Measurements from ENCODE around the gene DEXI.
"Not testable (repeated sequence)": the region's sequence is repeated elsewhere in the genome, so short reads cannot be mapped to it uniquely, and the experiment has no call there.

The DEXI gene

DNA sequence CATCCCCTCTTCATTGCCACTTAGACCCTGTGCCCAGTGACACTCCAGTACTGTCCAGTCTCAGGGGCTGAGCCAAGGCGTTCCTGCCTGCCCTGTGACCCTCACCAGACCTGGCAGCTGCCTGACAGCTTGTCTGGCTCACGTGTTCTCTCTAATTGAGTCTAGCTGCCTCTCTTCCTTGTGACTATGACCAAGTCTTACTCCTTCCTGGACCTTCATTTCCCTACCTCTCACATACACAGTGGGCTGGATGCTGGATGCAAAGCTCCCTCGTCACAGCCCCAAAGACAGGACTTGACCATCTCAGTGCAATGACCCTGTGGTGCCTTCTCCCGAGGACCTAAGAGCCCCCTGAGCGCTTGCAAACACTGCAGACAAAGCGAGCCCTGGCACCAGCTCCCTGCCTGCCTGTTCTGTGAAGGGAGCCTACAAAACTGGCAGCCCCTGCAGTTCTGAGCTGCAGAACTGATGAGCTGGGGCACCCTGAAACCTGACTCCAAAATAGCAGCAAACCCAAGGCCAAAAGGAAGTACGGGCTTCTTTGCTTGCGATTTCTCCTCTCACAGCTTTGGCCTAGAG is 1.7 kb downstream of the DEXI start:
- DNase-seq: no peak

DNA sequence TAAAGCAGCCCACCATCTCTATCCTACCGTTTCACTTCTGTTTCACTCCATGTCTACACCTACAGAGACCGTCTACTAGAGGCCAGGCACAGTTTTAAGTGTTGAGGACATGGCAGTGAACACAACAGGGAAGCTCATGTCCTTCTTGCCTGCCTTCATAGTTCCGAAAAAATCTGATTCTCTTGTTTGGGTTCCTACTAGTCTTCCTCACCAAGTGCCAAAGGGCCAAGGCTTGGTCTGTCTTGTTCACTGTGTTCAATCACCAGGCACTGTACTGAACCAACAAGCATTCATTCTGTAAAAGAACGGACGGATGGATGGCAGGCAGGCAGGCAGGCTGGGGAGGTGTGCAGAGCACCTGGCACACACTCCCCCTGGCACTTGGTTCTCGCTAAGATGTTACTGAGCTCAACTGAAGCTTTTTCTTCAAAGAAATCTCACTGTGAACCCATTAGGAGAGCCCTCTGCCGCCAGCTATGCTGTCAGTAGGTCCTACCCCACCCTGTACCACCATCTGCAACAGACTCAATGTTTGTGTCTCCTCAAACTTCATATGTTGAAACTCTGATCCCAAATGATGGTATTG is 2.5 kb downstream of the DEXI start:
- DNase-seq: no peak

DNA sequence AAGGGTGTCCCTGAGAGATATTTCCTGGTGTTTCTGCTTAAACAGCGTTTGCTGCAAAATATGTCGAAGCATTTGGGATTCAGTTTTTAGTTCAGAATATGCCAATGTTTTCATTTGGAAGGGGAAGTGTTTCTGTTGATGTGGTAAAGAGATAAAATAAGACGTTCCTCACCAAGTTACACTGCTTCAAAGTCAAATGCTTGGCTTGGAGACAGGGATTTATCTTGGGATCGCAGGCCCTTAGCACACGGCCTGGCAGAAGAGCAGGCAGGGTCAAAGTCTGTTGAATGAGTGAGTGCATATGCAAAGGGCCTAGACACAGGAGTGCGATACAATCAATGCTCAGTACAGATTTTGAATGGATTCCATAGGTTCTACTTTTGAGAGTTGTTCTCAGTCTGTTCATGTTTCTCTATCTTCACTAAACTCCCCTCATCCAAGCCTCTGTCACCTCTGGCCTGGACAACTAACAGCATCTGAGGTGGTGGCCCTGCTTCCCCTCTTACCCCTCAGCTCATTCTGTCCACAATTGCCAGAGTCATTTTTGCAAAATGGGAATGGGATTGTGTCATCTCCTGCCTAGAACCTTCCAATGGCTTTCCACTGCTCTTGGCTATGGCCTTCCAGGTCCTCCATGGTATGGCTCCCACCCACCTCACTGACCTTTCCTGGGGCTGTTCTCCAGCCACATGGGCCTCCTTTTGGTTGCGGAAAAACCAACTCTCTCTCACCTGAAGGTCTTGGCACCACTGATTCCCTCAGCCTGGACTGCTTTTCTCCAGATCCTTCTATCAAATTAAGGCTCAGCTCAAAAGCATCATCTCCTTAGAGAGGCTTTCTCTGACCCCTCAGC is 3.2 kb downstream of the DEXI start:
- DNase-seq: no peak

DNA sequence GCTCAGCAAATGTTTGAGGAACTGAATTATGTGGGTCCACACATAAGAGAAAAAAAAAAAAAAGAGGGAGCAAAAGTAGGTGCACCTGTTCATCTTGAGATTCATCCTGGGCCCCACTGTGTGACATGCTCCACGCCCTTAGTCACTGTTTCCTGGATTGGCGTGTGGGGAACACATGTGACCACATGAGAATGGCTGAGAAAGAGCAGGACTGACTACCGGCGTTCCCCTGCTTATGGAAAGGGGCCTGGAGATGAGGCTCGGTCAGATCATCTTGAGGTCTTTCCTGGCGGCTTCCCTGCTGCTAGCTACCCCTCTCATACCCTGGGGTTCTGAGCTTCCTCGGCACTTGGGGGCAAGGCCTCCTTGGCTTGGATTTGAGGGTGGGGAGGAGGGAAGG is 3.9 kb downstream of the DEXI start:
- peak; percentile 35 for DNase-seq

DNA sequence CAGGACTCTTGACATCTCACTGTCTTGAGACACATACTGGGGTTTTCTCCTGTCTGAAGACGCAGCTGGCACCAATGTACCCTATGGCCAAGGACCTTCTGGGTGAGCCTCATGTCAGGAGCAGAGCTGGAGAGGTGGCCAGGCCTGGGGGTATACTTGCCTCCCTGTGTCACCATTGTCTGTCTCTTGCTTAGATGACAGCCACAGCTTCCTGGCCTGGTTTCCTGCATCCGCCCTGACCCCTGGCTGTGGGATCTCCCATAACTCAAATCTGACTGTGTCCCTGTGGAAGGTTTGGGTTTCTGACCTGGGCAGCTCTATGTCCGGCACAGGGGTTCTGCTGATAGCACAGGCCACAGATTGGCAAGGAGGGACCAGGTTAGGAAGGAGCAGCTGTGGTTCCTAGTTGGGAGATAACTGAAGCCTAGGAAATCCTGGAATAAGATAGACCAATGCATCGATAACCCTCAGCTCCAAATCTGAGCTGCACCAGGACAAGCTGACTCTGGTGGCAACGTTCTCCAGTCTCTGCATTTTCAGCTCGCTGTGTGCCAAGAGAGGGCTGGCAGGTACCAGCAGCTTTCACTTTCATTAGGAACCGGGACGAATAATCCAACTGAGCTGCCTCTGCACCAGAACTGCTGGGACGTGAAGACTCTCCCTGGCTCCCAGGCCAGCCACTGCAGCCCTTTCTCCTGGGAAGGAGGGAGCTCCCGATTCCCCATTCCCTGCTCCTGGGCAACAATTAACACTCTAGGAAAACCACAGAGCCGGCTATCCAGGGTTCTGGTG is 5.0 kb downstream of the DEXI start:
- no peak for DNase-seq

DNA sequence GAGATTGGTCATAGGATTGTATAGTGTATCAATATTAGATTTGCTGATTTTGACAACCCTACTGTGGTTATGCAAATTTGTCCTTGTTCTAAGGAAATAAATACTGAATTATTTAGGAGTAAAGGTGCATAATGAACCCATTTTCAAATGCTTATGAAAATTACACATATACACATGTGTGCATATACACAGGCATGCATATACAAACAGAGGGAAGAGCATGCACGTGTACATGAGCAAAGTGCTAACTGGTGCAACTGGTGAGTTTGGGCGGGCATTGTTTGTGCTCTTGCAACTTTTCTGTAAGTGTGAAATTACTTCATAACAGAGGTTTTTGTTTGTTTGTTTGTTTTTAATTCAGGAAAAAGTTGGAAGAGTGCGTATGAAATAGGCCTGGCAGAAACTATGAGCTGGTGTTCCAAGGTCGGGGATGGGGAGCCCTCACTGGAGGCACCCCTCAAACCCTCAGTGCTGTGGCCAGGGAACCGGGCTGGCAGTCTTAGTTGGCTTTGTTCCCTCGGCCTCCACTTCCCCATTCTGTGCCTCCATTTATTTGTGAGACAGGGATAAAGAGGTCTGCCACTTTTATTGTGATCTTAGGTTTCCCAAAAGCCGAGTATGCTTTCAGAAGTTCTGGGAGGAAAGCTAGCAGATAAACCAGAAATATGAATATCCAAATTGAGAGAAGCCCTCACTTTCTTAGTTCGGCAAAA is 5.8 kb downstream of the DEXI start:
- DNase-seq: no peak

DNA sequence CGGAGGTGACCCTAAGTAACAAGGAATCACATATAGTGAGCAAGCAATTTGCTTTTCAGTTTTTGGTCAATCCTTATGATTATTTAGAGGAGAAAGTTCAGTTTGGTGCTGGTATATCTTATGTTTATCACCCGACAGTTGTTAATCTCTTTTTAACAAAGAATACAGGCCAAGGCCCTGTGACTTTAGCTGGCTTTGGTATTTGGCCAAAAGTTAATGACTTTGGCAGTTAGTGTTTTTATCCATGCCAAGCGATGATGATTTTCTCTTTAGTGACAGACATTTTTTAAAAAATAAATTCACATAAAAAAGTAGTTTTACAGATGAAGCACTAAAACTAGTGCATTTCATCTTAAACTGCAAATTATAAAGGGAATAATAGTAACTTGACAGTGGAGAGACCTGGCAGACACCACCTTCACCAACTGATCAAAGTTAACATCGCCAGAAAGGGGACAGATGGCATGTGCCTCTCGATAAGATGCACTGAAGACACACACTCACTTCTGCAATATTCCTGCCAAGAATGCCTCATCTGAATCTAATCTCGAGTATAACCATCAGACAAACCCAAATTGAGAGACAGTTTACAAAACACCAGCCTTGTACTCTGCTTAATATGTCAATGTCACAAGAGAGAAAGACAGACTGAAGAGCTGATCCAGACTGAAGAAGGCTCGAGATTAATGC is 6.9 kb downstream of the DEXI start:
- no peak for DNase-seq

DNA sequence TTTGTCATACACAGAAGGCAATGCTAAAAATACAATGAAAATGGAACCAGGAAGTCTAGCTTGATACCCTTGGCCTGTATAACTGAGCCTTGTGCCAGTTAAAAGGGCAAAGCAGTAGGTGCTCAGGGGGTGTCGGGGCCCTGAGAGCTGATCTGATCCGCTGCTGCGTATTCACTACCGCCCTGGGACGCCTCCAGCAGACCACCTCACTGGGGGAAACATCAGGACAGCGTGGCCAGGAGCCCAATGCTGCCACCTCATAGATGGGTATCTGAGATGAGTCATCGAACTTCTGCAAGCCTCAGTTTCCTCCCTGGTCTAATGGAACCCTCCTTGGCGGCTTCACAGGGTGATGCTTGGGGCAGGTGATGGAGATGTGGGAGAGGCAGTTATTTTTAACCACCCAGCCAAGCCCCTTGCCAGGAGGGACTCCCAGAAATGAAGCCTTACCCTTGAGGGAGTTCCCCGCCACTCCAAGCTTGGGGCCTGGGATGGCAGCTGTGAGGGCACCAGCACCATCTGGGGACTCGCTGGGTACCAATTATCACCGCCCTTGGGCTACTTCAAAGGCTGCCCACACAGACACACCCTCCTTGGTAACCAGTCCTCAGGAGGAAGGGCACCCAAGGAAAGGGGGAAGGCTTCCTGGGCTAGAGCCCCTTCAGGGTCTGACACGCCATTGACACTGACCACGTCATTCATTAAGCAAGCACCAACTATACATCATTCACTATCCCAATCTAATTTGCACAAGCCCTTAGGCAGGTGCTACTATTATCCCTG is 7.8 kb downstream of the DEXI start:
- DNase-seq: no peak

DNA sequence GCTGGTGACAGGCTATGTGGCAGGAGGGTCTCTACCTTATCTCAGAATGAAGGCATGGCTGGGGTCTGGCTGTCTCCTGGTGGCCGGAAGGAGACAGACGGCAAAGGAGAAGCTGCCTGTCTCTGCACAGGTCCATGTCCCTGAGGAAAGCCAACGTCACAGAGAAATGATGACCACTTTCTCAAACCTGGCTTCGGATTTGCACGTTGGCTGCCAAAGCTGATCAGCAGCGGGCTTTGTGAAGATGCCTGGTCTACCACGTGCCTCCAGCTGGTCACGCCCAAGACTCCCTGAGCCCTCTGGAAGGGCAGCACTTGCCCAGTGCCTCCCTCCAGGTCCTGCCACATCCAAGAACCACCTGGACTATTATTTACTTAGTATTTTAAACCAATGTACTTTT is 8.4 kb downstream of the DEXI start:
- no peak for DNase-seq

DNA sequence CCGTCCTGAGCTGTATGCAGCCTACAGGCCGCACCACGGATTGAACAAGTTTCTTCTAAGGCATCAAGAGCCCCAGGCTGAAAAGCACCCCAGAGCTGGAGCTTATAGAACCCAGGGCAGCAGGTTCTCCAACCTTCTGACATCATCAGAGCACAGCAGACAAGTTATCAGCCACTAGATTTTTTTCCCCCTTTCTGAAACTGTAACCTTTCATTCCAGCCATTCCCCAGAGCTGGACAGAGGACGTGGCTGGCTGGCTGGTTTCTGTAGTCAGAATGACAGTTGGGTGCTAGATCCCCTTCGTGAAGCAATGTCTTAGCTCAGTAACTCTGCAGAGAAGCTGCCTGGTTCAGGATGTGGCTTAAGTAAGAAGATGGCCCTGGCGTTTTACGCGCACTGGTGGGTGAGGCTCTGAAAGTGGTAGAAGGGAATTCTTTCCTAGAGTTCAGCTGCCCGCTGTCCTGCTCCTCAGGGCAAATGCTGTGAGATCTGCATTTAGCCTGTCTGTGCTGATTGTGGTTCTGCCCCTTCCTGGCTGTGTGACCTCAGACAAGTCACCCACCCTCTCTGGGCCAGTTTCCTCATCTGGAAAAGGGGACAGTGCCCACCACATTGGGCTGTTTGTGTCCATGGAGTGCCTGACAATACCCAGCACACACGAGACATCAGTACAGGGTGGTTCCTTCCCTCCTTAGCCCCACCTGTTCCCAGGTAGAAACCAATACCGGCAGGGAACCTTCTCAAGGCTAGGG is 9.1 kb downstream of the DEXI start:
- no peak for DNase-seq

DNA sequence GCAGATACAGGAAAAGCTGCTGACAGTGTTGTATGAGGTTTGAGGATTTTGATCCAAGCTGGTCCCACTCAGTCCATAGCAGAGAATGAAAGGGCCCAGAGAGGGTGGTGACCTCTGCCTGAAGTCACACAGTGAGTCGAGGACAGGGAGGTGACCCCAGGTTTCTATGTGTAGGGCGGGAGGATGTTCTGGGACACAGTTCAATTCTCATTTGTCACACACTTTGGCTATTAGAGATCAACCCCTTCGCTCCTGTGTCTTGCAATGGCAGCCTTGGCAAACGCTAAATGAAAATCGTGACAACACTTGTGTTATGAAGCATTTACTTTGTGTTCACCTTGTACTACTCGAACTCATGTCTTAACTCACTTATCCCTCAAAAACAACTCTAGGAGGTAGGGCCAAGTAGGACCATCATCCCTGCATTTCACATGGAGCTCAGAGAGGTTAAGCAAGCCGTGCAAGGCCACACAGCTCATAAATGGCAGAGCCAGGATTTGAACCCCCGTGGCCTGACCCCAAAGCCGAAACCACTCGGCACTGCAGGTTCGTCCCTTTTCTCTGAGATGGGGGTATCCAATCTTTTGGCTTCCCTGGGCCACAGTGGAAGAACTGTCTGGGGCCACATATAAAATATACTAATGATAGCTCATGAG is 10.2 kb downstream of the DEXI start:
- no peak for DNase-seq

DNA sequence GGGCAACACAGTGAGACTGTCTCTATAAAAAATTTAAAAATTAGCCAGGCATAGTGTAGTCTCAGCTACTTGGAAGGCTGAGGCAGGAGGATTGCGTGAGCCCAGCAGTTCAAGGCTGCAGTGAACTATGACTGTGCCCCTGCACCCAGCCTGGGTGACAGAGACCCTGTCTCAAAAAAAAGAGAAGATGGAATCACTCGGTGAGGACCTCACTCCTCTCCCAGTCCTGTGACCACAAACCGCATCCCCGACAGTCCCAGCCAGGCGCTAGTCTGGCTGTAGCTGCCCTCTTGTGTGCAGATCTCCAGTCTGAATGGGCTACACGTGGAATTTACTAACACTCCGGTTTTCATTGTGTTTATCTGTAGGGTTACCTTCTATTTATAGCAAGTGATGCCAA is 11.1 kb downstream of the DEXI start:
- DNase-seq: no peak

DNA sequence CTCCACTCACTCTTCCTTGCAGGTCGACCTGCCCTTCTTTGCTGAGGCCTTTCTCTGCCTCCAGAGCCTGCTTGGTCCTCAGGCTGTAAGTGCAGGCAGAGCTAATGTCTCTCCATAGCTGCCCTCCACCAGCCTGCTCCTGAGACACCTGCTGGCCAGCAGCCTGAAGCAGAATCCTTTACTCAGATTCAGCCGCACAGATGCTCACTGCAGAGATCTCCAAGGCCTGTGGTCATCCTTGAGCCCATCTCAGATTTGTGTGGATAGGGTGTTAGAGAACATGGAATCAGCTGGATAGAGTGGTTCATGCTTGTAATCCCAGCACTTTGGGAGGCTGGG is 11.5 kb downstream of the DEXI start:
- DNase-seq: no peak

DNA sequence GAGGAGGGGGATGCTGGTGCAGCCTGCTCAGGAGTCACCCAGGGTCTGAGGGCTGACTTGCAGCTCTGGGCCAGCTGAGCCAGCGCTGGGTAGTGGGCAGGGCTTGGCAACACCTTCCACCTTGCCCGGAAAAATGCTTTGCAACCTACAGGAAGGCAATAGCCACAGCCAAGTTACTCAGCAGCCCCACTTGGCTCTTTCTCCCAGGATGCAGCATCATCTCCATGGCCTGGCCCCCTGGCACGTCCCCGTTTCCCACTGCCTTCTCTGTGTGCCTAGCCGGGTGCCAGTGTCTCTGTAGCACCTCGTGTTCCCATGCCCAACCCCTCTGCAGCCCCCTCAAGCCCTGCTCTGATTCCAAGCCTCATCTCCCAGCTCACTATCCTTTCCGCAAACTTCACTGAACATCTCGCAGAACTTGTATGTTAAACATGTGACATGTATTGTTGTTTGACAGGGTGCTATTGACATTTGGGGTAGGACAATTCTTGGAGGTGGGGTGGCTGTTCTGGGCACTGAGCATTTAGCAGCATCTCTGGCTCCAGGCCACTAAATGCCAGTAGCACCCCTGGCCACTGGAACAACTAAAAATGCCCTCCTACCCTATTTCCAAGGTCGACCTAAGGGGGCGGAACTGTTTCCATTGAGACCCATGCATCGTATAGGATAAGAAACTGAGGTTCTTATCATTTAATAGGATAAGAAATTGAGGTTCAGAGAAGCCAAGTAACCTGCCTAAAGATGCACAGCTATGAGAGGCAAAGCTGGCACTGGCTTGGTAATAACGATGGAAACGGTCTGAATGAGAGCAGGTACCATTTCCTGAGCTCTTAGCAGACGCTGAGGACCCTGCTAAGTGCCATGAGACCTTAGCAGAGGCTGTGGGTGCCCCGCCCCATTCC is 12.2 kb downstream of the DEXI start:
- no peak for DNase-seq

DNA sequence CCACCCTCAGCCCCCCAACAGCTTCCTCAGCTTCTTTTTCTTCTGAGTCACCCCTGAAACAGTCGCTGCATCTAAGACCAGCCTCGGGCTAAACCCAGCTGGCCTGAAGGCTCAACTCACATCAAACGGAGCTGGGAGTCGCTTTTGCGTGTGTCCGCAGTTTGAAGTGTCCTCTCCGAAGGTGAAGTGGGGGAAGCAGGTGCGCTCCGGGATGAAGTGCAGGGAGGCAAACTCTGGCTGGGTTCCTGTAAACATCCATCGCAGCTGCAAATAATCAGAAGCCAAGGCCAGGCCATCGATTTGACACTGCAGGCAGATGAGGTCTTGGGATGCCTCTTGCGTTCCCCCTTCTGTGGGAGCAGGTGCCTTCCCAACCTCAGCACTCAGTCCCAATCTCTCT is 13.2 kb downstream of the DEXI start:
- not testable (repeated sequence) for DNase-seq

DNA sequence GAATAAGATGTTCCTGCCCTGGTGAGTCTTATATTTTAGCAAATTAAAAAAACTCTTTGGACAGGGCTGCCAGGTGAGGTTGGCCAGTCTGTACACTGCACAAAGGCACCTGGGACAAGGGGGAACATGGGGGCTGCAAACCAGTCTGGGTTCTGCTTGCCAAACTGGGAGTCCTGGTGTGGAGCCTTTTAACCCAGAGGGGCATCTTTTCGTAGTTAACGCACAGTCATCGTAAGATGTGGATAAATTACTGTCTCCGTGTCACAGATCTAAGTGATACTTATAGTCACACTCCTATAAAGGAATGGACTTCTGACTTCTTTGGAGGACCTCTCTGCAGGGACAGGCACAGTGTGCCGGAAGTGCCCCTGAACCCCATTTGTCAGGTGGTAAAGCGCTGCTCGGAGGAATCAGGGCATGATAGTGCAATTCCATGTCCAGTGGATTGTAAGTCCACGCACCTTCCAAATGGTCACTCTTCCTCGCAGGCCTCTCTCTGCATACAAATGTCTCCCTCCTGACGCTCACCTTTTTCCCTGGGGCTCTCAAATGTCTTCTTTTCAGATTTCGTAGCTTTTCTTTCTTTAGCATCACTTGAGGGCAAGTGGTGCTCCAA is 14.7 kb downstream of the DEXI start:
- DNase-seq: no peak

DNA sequence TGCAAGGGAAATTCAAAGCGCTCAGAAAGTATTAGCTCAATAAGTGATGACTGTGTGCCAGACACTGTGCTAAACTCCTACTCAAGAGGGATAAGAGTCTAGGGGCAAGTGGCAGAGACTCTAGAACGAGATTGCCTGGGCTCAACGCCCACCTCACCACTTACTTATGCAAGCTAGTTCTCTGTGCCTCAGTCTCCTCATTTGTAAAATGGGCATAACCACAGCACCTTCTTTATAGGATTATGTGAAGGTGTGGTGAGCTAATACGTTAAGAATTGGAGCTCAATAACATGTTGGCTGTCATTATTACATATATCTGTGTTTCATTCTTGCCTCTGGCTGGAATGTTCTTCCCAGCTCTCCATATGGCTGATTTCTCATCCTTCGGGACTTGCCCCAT is 15.4 kb downstream of the DEXI start:
- DNase-seq: no peak

DNA sequence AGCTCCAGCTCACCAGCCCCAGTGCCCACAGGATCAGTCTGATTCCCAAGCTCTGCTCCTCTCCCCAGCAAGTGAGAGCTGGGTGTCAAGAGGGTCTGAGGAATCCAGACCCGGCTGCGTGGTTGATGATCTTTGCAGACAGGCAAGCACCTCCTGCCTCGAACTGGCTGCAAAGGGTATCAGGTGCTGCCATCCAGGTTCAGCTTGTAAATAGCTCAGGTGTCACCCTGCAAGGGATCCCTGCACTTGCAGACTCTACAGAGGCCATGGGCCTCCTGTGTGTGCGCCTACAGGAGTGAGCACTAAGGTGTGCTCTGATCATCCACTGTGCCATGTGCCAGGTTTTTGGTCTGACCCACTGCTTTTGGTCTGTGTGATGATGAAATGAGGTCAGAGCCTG is 16.2 kb downstream of the DEXI start:
- DNase-seq: no peak

DNA sequence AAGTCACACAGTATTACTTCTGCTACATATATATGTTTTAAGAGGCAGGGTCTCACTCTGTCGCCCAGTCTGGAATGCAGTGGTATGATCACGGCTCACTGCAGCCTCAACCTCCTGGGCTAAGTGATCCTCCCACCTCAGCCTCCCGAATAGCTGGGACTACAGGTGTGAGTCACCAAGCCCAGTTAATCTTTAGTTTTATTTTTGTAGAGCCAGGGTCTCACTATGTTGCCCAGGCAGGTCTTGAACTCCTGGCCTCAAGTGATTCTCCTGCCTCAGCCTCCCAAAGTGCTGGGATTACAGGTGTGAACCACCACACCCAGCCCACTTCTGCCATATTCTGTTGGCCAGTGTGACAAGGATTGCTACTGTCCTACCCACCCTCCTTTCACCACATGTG is 17.0 kb downstream of the DEXI start:
- DNase-seq: not testable (repeated sequence)
